HG03097 (cell line): Measurements from ENCODE around the gene CDCP2.
"Not testable (repeated sequence)": the region's sequence is repeated elsewhere in the genome, so short reads cannot be mapped to it uniquely, and the experiment has no call there.

Source experiments
- ATAC-seq: cut with Tn5 transposase; IDR thresholded peaks from one replicate; pipeline ENCODE4 v1.9.1; 2021; ENCODE audit not compliant: unreplicated experiment, low FRiP score

The CDCP2 gene

GRCh38 chr1:54095546-54096226, 57.1 kb downstream of the CDCP2 start:
- ATAC-seq = no peak

- not testable (repeated sequence) for ATAC-seq
These were observed 58.1 kb downstream of the CDCP2 start for GRCh38 chr1:54094730-54095105.

GRCh38 chr1:54094001-54094729, 58.6 kb downstream of the CDCP2 start:
- no peak for ATAC-seq

DNA sequence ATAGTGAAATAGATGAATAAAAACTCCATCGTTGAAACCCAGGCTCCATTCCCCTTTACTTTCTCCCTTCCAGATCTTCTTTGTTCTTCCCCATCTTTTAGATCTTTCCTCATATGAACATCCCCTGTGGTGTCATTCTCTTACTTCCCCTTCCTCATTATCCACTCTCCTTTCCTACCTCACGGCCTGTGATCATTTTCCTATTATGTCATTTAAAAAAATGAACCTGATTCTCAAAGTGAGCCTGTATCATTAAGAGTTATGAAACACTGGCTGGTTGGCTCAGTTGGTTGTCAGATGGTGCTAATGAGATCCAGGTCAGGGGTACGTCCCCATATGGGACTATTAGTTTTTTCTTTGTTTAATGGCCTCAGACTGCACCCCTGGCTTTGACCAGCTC, 61.1 kb downstream of the CDCP2 start:
- ATAC-seq = no peak

DNA sequence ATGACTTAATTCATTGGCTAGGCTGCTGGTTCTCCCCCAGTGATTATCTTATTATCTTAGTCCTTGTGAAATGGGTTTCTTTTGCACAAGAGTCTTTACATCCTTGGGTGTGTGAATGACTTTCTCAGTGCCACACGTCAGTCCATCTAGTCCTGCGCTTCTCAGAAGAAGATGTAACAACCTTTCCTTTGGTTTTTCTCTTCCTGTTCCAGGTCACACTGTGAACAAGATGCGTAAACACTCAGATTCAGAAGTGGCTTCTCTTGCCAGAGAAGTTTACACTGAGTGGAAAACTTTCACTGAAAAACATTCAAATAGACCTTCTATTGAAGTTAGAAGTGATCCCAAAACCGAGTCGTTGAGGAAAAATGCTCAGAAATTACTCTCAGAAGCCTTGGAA, 64.4 kb downstream of the CDCP2 start:
- no peak for ATAC-seq

- ATAC-seq = no peak
These were observed 66.0 kb downstream of the CDCP2 start for GRCh38 chr1:54086754-54087153.

DNA sequence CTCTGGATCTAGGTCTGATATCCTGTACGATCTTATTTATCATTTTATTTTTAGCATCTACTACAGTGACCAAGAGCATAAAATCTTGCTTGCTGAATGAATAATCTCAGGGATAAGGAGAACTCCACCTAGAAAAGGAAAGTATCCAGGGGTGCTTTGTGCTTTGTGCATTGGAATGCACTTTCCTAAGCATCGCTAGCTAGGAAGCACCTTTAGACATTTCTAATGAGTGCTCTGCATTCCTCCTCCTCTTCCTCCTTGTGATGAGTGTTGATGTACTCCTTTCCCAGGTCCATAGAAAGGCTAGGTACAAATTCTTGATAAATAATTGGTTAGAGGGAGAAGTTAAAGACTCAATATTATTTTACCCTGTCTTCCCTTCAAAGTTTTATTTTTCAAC, 68.0 kb downstream of the CDCP2 start:
- ATAC-seq = no peak
